ENCODE measurements around the gene KCNQ5. TPM values are rescaled to one million over a fixed set of nuclear protein-coding genes. Genes with fewer than 3 reads are reported as not detected.

KCNQ5 gene
- total RNA-seq, 1 experiment from 2014 or later: 0.07 TPM

- Histone ChIP-seq H2BK20ac (ENCODE audit: low read depth, low read length, poor library complexity, severe bottlenecking) (no peak overlapping the region), H4K8ac (replicated peaks; ENCODE audit: insufficient read length, low read depth, low read length) (no peak overlapping the region), H4K20me1 (ENCODE audit: control insufficient read depth, insufficient read depth, insufficient read length) (no peaks in the 10 kb centered on the region), H3K27me3 (ENCODE audit: insufficient read depth, low read length) (no peaks in the 10 kb centered on the region), H3K79me2 (ENCODE audit: insufficient read depth, low read length) (no peaks in the 10 kb centered on the region), H3K56ac (ENCODE audit: insufficient read length, low read depth, low read length) (no peak overlapping the region), H3K18ac (ENCODE audit: insufficient read length, low read depth, low read length) (no peak overlapping the region), H2AK5ac (ENCODE audit: insufficient read length, low read length) (no peak overlapping the region), H3T11ph (ENCODE audit: low read length) (no peak overlapping the region), H3K4me1 (ENCODE audit: insufficient read depth, low read length) (peaks cover 2% of the 10 kb centered on the region; the same call in 1 of the 2 replicates), H3K27ac (ENCODE audit: insufficient read length, low read depth, low read length) (no peak overlapping the region), H3K9ac (ENCODE audit: extremely low read depth, insufficient read length, low read length) (no peak overlapping the region), H4K91ac (ENCODE audit: insufficient read length, low read depth, low read length) (no peak overlapping the region), H2BK120ac (ENCODE audit: low read depth, low read length, poor library complexity, severe bottlenecking) (no peak overlapping the region), H3K23me2 (ENCODE audit: insufficient read length, low read depth, low read length, poor library complexity, severe bottlenecking) (no peaks in the 10 kb centered on the region), H3K14ac (ENCODE audit: insufficient read depth, low read length) (no peak overlapping the region), H2BK12ac (ENCODE audit: insufficient read length, low read depth, low read length) (no peak overlapping the region), H2BK5ac (ENCODE audit: insufficient read length, low read length) (no peak overlapping the region), H2BK15ac (ENCODE audit: low read depth, low read length) (no peak overlapping the region), H4K5ac (ENCODE audit: insufficient read length, low read depth, low read length) (no peak overlapping the region), H3K79me1 (ENCODE audit: insufficient read depth, low read depth, low read length, poor library complexity, severe bottlenecking) (no peaks in the 10 kb centered on the region), H3K4me2 (ENCODE audit: insufficient read depth, insufficient read length, low read length) (no peak overlapping the region), H2AFZ (ENCODE audit: low read length) (no peak overlapping the region), H3K9me3 (ENCODE audit: control insufficient read depth, low read depth, low read length) (no peaks in the 10 kb centered on the region), H3K23ac (ENCODE audit: insufficient read length, low read depth, low read length) (no peak overlapping the region), H3K4ac (ENCODE audit: low read depth, low read length) (no peak overlapping the region)
- H3K4me1 Mint-ChIP-seq: 0 out of 4 replicates have a peak, but pooled peaks cover 0 to 3% of the 10 kb centered on the region in 2 experiments
- no peaks in the 10 kb centered on the region for H3K9me3 Mint-ChIP-seq
- no peak for DNase-seq
- WGBS (ENCODE audit: extremely low coverage, insufficient read length, low lambda C conversion rate): no CpG with 5 or more reads among the region's 6 CpGs
- H3K4me3 Mint-ChIP-seq: no peak overlapping the region
- no peaks in the 10 kb centered on the region for H3K27me3 Mint-ChIP-seq (ENCODE audit: low read depth)
- no peak for TF ChIP-seq CTCF (conservative IDR thresholded peaks at IDR 0.05)
- peak overlapping the region in 1 of 3 experiments; percentile 37; a peak in 1 of 7 replicates for H3K27ac Mint-ChIP-seq
- H3K36me3 Mint-ChIP-seq (ENCODE audit: insufficient read depth in 1 of 3, low read depth in 3 of 3): no peaks in the 10 kb centered on the region
Measured at GRCh38 chr6:72950114-72950860, 328.4 kb downstream of the KCNQ5 start.

All from H9 (cell line).